ENCODE data around the gene RFX1.

- TF ChIP-seq ZFP30 (CRISPR knock-in tag; IDR thresholded peaks at IDR 0.05) (no peak), ZFP3 (CRISPR knock-in tag; IDR thresholded peaks at IDR 0.05) (no peak), BACH2 (CRISPR knock-in tag; IDR thresholded peaks at IDR 0.05; ENCODE audit: borderline replicate concordance) (no peak), GLIS3 (CRISPR knock-in tag; IDR thresholded peaks at IDR 0.05) (no peak), ARNTL (CRISPR knock-in tag; IDR thresholded peaks at IDR 0.05; ENCODE audit: borderline replicate concordance, low read depth) (no peak), ZNF565 (CRISPR knock-in tag; conservative IDR thresholded peaks at IDR 0.05; ENCODE audit: low read depth) (no peak), RARB (CRISPR knock-in tag; IDR thresholded peaks at IDR 0.05) (no peak), ISL1 (CRISPR knock-in tag; IDR thresholded peaks at IDR 0.05) (no peak), OSR1 (CRISPR knock-in tag; IDR thresholded peaks at IDR 0.05) (no peak), ZC3H10 (CRISPR knock-in tag; IDR thresholded peaks at IDR 0.05) (no peak), PPARA (CRISPR knock-in tag; IDR thresholded peaks at IDR 0.05; ENCODE audit: borderline replicate concordance) (no peak), ZNF8 (CRISPR knock-in tag; IDR thresholded peaks at IDR 0.05) (no peak)
- TF ChIP-seq, protein P1, sequence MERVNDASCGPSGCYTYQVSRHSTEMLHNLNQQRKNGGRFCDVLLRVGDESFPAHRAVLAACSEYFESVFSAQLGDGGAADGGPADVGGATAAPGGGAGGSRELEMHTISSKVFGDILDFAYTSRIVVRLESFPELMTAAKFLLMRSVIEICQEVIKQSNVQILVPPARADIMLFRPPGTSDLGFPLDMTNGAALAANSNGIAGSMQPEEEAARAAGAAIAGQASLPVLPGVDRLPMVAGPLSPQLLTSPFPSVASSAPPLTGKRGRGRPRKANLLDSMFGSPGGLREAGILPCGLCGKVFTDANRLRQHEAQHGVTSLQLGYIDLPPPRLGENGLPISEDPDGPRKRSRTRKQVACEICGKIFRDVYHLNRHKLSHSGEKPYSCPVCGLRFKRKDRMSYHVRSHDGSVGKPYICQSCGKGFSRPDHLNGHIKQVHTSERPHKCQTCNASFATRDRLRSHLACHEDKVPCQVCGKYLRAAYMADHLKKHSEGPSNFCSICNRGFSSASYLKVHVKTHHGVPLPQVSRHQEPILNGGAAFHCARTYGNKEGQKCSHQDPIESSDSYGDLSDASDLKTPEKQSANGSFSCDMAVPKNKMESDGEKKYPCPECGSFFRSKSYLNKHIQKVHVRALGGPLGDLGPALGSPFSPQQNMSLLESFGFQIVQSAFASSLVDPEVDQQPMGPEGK (CRISPR knock-in tag; IDR thresholded peaks at IDR 0.05; ENCODE audit: borderline replicate concordance): no peak
- TF ChIP-seq, protein P2, sequence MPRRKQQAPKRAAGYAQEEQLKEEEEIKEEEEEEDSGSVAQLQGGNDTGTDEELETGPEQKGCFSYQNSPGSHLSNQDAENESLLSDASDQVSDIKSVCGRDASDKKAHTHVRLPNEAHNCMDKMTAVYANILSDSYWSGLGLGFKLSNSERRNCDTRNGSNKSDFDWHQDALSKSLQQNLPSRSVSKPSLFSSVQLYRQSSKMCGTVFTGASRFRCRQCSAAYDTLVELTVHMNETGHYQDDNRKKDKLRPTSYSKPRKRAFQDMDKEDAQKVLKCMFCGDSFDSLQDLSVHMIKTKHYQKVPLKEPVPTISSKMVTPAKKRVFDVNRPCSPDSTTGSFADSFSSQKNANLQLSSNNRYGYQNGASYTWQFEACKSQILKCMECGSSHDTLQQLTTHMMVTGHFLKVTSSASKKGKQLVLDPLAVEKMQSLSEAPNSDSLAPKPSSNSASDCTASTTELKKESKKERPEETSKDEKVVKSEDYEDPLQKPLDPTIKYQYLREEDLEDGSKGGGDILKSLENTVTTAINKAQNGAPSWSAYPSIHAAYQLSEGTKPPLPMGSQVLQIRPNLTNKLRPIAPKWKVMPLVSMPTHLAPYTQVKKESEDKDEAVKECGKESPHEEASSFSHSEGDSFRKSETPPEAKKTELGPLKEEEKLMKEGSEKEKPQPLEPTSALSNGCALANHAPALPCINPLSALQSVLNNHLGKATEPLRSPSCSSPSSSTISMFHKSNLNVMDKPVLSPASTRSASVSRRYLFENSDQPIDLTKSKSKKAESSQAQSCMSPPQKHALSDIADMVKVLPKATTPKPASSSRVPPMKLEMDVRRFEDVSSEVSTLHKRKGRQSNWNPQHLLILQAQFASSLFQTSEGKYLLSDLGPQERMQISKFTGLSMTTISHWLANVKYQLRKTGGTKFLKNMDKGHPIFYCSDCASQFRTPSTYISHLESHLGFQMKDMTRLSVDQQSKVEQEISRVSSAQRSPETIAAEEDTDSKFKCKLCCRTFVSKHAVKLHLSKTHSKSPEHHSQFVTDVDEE (CRISPR knock-in tag; IDR thresholded peaks at IDR 0.05): no peak
Observed at GRCh38 chr19:13932911-13933393, 73.2 kb downstream of the RFX1 start.

All from SK-N-SH treated with all-trans-retinoic acid at 6 μM for 48 hours (cell line).